Measurements from ENCODE around the gene KCNIP1. TPM values are rescaled to one million over a fixed set of nuclear protein-coding genes. Genes with fewer than 3 reads are reported as not detected.

KCNIP1 gene
- total RNA-seq, 2 experiments from 2014 or later: not detected

GRCh38 chr5:170563824-170564567, 60.2 kb downstream of the KCNIP1 start:
- Histone ChIP-seq H3K4me1 (ENCODE audit: insufficient read depth, low read length) (no peaks in the 10 kb centered on the region), H3K36me3 (ENCODE audit: insufficient read depth, low read length) (no peaks in the 10 kb centered on the region), H3K9me3 (ENCODE audit: control insufficient read depth in 1 of 2, insufficient read depth in 1 of 2, low read length in 2 of 2) (no peaks in the 10 kb centered on the region), H3K27ac (ENCODE audit: low read depth in 1 of 2, low read length in 2 of 2) (no peak overlapping the region), H3K27me3 (ENCODE audit: control insufficient read depth in 1 of 2, insufficient read depth in 2 of 2, low read length in 2 of 2) (peaks cover 5 to 9% of the 10 kb centered on the region in 2 experiments), H3K4me3 (ENCODE audit: low read length) (no peak overlapping the region)
- Mint-ChIP-seq H3K27ac (no peak overlapping the region), H3K9me3 (no peaks in the 10 kb centered on the region), H3K36me3 (ENCODE audit: low read depth) (no peaks in the 10 kb centered on the region), H3K4me1 (ENCODE audit: low read depth) (no peaks in the 10 kb centered on the region), H3K4me3 (no peak overlapping the region), H3K27me3 (peaks cover 49% of the 10 kb centered on the region)
- ATAC-seq (ENCODE audit: poor library complexity) (no peak), DNase-seq (no peak)
- intact Hi-C loops (cut with DNase I, micrococcal nuclease): no loop called here
- ChIA-PET CTCF (no interaction called here), POLR2A (no interaction called here)
- TF ChIP-seq, protein P1, sequence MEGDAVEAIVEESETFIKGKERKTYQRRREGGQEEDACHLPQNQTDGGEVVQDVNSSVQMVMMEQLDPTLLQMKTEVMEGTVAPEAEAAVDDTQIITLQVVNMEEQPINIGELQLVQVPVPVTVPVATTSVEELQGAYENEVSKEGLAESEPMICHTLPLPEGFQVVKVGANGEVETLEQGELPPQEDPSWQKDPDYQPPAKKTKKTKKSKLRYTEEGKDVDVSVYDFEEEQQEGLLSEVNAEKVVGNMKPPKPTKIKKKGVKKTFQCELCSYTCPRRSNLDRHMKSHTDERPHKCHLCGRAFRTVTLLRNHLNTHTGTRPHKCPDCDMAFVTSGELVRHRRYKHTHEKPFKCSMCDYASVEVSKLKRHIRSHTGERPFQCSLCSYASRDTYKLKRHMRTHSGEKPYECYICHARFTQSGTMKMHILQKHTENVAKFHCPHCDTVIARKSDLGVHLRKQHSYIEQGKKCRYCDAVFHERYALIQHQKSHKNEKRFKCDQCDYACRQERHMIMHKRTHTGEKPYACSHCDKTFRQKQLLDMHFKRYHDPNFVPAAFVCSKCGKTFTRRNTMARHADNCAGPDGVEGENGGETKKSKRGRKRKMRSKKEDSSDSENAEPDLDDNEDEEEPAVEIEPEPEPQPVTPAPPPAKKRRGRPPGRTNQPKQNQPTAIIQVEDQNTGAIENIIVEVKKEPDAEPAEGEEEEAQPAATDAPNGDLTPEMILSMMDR (IDR thresholded peaks at IDR 0.05): no peak

GRCh38 chr5:170565072-170565471, 61.3 kb downstream of the KCNIP1 start:
- DNase-seq (no peak), ATAC-seq (ENCODE audit: poor library complexity) (no peak)
- H3K27ac Mint-ChIP-seq: no peak overlapping the region
- TF ChIP-seq, protein P1 (IDR thresholded peaks at IDR 0.05): no peak
- H3K4me1 Mint-ChIP-seq (ENCODE audit: low read depth): no peaks in the 10 kb centered on the region
- H3K9me3 ChIP-seq (ENCODE audit: control insufficient read depth in 1 of 2, insufficient read depth in 1 of 2, low read length in 2 of 2): no peaks in the 10 kb centered on the region
- H3K27me3 Mint-ChIP-seq: peaks cover 59% of the 10 kb centered on the region
- intact Hi-C loops (cut with DNase I, micrococcal nuclease): no loop called here
- no peak overlapping the region for H3K4me3 Mint-ChIP-seq
- no peaks in the 10 kb centered on the region for H3K36me3 Mint-ChIP-seq (ENCODE audit: low read depth)
- ChIA-PET CTCF (no interaction called here), POLR2A (no interaction called here)
- no peaks in the 10 kb centered on the region for H3K4me1 ChIP-seq (ENCODE audit: insufficient read depth, low read length)
- no peak overlapping the region for H3K27ac ChIP-seq (ENCODE audit: low read depth in 1 of 2, low read length in 2 of 2)
- H3K4me3 ChIP-seq (ENCODE audit: low read length): no peak overlapping the region
- H3K9me3 Mint-ChIP-seq: no peaks in the 10 kb centered on the region
- no peaks in the 10 kb centered on the region for H3K36me3 ChIP-seq (ENCODE audit: insufficient read depth, low read length)
- peaks cover 5 to 9% of the 10 kb centered on the region in 2 experiments for H3K27me3 ChIP-seq (ENCODE audit: control insufficient read depth in 1 of 2, insufficient read depth in 2 of 2, low read length in 2 of 2)

DNA sequence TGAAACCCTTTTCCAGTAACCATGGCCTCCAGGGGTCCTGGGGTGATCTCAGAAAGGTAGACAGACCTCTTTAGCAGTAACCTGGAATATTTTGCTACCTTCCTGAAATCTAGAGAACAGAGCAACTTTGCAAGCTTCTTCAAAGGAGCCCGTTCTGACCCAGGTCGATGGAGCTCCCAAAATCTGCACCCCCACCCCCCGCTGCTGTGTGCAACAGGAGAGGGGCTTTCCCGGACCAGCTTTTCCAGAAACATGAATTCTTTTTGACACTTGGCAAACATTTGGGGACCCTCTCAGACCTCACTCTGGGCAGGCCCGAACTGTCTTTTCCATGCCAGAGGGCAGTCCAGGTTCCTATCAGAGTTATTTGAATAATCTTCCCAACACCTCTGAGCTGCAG, 65.3 kb downstream of the KCNIP1 start:
- ChIA-PET POLR2A (no interaction called here), CTCF (no interaction called here)
- no peaks in the 10 kb centered on the region for H3K4me1 Mint-ChIP-seq (ENCODE audit: low read depth)
- ATAC-seq (ENCODE audit: poor library complexity) (no peak), DNase-seq (no peak)
- Histone ChIP-seq H3K4me1 (ENCODE audit: insufficient read depth, low read length) (no peaks in the 10 kb centered on the region), H3K36me3 (ENCODE audit: insufficient read depth, low read length) (no peaks in the 10 kb centered on the region), H3K4me3 (ENCODE audit: low read length) (no peak overlapping the region), H3K9me3 (ENCODE audit: control insufficient read depth in 1 of 2, insufficient read depth in 1 of 2, low read length in 2 of 2) (no peaks in the 10 kb centered on the region), H3K27ac (ENCODE audit: low read depth in 1 of 2, low read length in 2 of 2) (no peak overlapping the region), H3K27me3 (ENCODE audit: control insufficient read depth in 1 of 2, insufficient read depth in 2 of 2, low read length in 2 of 2) (peaks cover 13% of the 10 kb centered on the region in 2 experiments)
- TF ChIP-seq, protein P1 (IDR thresholded peaks at IDR 0.05): no peak
- H3K27ac Mint-ChIP-seq: no peak overlapping the region
- no peak overlapping the region for H3K4me3 Mint-ChIP-seq
- intact Hi-C loops (cut with DNase I, micrococcal nuclease): no loop called here
- H3K36me3 Mint-ChIP-seq (ENCODE audit: low read depth): no peaks in the 10 kb centered on the region
- peaks cover 70% of the 10 kb centered on the region for H3K27me3 Mint-ChIP-seq
- H3K9me3 Mint-ChIP-seq: no peaks in the 10 kb centered on the region

Measured in CD4-positive, alpha-beta T cell (primary cell).